GM19467 (cell line): ENCODE data around the gene ADAMTS3.
"Not testable (repeated sequence)": the region's sequence is repeated elsewhere in the genome, so short reads cannot be mapped to it uniquely, and the experiment has no call there.

Source experiments
- ATAC-seq: cut with Tn5 transposase; IDR thresholded peaks from one replicate; pipeline ENCODE4 v1.9.1; 2021; ENCODE audit warnings: mild to moderate bottlenecking, moderate library complexity; ENCODE audit not compliant: unreplicated experiment

The ADAMTS3 gene

GRCh38 chr4:72553540-72554337, 15.3 kb downstream of the ADAMTS3 start:
- no peak for ATAC-seq

DNA sequence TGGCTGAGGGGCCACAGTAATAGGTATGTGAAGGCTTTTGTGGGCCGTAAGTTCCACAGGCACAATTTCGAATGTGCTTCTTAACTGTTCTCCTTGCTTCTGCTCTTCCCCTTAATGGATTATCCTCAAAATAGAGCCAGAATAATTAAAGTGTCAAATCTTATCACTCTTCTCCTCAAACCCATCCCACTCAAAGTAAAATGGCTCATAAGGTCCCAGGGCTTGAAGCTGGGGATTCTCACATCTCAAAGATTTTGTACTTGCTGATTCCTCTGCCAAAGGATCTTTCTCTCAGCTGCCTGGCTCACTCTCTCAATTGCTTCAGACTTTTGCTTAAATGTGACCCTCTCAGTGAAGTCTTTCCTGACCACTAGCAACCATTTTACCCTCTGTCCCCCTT, 16.6 kb downstream of the ADAMTS3 start:
- no peak for ATAC-seq

DNA sequence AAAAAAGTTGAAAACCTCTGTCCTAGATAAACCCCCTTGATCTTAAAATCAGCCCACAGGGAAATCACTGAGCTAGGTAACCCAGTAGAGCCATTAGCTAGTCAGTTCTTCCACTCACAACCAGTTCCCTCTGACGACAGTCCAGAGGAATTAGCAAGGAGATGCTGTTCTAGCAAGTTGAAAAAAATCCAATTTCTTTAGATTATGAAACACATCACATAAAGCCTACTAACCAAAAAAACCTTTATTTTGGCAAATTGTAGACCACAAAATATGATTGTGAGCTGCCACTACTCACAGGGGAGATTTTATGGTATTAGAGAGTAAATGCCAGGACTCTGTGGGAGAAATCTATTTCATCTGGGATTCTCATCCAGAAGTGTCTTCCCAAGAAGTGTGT, 22.6 kb downstream of the ADAMTS3 start:
- no peak for ATAC-seq

- not testable (repeated sequence) for ATAC-seq
Measured at GRCh38 chr4:72540694-72541093, 28.3 kb downstream of the ADAMTS3 start.

DNA sequence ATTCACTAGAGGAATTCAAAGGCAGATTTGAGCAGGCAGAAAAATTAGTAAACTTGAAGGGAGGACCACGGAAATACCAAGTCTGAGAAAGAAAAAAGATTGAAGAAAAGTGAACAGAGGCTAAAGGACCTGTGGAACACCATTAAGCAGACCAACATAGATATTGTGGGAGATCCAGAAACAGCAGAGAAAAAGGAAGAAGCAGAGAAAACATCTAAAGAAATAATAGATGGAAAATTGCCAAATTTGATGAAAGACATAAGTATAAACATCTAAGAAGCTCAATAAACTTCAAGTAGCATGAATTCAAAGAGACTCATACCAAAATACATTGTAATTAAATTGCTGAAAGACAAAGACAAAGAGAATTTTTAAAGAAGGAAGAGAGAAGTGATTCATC, 31.0 kb downstream of the ADAMTS3 start:
- no peak for ATAC-seq

GRCh38 chr4:72536443-72536842, 32.6 kb downstream of the ADAMTS3 start:
- no peak for ATAC-seq

DNA sequence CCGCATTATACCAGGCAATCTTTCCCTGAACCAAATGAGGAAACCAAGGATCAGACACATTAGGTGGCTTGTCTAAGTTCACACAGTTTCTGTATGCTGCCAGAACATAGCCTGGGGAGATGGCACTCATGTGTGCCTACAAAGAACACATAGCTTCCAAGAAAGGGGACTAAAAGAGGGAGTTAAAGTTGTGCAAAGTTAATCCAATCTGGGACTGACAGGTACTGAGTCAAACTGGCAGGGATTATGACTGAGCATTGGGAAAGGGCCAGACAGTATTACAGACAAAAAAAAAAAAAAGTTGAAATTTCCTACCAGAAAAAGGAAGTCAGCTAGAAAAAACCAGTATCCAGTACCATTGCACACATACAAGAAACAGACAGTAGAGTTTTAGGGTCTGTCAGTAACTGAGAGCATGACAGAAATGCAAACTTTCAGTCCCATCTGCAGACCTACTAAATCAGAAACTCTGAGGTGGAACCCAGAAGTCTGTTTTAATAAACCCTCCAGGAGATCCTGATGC, 37.2 kb downstream of the ADAMTS3 start:
- ATAC-seq, result no peak

- no peak for ATAC-seq
Measured at GRCh38 chr4:72531322-72531721, 37.7 kb downstream of the ADAMTS3 start.

GRCh38 chr4:72529148-72529822, 39.7 kb downstream of the ADAMTS3 start:
- no peak for ATAC-seq

GRCh38 chr4:72527038-72527646, 41.9 kb downstream of the ADAMTS3 start:
- ATAC-seq, result no peak

DNA sequence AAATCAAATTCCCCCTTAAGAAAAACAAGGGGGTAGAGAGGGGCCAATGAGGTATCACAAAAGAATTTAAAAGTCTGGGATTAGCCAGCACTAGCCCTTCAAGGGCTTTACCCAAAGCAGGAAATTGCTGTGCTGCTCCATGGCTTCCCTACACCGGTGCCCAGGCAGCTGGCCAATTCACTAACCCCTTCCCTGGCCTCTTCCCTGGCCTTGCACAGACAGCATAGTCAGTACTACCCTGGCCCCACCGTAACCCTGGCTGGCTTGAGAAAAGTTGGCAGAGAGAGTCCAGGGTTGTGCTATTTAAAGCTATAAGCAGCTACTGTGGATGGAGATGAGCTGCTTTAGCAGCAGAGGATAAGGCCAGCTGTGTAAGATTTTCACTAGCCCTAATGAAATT, 43.1 kb downstream of the ADAMTS3 start:
- ATAC-seq, result no peak

DNA sequence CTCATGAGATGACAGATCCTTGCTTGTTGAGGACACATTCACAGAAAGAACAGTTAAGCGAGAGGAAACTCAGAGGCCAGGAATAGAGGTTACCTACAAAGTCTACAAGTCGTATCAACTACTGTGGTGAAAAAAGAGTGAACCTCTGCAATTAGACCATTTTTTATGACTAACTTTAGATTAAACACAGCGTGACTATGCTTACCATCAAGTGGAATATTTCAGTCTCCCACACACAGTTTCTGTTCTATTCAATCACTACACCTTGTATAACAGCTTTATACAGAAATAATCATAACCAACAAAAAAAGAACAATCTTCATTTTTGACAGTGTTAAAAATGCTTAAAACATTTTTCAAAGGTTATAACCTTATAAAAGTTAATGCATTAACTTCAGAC, 46.6 kb downstream of the ADAMTS3 start:
- ATAC-seq, result no peak

DNA sequence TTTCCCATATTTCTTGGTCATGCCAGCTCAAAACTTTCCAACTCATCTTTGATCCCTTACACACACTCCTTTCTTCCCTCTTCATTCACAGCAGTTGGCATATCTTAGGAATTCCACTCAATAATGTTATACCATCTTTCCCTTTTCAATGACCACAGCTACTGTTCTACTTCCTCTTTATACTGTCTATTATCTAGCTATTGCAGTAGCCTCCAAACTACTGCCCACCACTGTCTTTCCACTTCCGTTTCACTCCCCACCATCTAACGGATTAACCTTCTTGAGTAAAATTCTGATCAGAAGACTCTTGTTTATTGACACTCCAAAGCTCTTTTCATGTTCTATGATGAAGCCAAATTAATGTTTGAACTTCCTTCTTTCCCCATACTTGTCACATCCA, 55.8 kb downstream of the ADAMTS3 start:
- ATAC-seq, result no peak

DNA sequence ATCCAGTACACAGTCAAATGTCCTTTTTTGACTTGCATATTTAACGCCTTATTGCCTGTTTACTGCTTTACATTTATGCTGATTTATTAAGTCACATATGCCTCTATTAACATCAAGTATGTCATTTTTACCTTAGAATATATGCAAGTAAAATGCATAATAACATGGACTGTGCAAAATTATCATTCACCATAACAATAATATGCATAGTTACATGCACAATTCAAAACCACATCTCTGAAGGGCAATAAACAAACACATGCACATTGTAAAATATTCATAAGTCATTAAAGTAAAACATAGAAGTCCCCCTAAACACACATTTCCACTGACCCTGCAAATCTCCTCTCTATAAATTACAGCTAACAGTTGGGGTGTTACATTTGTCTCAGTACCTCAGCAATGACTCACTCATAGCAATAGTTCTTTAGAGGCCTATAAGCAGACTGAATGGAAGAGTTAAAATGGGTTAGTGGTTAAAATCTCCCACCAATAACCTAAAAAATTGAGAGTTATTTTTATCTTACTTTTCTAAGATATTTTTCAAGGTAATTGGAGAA, 61.1 kb downstream of the ADAMTS3 start:
- ATAC-seq, result no peak

DNA sequence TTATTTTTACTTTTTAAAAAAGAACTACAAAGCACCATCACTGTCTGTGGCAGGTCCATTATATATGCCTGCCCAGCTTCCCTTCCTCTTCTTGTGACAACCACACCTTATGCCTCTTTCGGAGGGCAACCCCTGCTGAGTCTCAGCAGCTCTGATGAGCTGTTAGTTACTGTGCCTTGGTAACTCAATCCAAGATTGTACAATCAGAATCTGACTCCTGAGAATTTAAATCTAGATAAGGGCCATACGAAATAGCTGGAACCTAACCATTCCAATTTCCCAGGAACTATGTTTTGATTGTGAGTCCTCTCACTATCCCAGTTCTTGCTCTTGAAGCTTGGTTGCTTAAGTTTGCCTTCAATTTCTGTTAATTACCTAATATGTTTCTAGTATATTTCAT, 61.9 kb downstream of the ADAMTS3 start:
- ATAC-seq, result no peak

DNA sequence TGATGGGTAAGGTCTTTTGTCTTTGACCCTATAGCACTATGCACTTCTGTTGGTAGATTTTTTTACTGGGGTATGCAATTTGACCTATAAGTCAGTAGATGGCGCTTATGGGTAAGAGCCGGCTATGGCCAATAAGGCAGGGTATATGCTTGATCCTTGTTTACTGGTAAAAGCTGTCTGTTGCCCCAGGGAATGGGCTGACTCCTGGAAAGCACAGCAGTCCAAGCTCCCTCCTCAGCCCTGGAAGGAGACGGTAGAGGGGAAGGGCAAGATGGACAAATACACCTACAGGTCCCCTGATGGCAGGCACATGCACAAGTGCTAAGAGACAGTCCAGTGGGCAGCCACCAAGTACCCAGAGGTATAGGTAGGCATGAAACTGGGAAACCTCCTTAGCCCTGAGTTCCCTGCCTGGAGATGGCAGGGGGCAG, 63.7 kb downstream of the ADAMTS3 start:
- ATAC-seq, result no peak

DNA sequence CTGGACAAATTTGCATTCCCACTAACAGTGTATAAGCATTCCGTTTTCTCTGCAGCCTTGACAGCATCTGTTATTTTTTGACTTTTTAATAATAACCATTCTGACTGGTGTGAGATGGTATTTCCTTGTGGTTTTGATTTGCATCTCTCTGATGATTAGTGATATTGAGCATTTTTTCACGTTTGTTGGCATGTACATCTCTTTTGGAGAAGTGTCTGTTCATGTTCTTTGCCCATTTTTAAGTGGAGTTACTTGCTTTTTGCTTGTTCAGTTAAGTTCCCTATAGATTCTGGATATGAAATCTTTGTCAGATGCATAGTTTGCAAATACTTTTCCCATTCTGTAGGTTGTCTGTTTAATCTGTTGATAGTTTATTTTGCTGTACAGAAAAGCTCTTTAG, 68.8 kb downstream of the ADAMTS3 start:
- ATAC-seq, result no peak

- no peak for ATAC-seq
Measured at GRCh38 chr4:72496119-72496518, 72.9 kb downstream of the ADAMTS3 start.

- ATAC-seq, result no peak
Measured at GRCh38 chr4:72494156-72494555, 74.9 kb downstream of the ADAMTS3 start.

GRCh38 chr4:72489267-72489666, 79.8 kb downstream of the ADAMTS3 start:
- ATAC-seq, result no peak

- ATAC-seq, result no peak
Measured at GRCh38 chr4:72486991-72487390, 82.0 kb downstream of the ADAMTS3 start.
